Measurements from ENCODE around the gene SIGLEC1.

GRCh38 chr20:3670945-3671344, 41.5 kb downstream of the SIGLEC1 start:
- no peak for TF ChIP-seq MAFK (IDR thresholded peaks at IDR 0.05; ENCODE audit: low read depth, low read length)
- TF ChIP-seq USF2 (IDR thresholded peaks at IDR 0.05; ENCODE audit: low read depth, low read length), result no peak

All from IMR-90 (cell line).